HCT116 (cell line): Measurements from ENCODE around the gene CHN1. TPM values are rescaled to one million over a fixed set of nuclear protein-coding genes. Genes with fewer than 3 reads are reported as not detected.

ENCODE experiments used
- ATAC-seq: fragments of 200-7000 bp; cut with Tn5 transposase; 2 replicates; pipeline ENCODE4 v1.9.1; 2020; ENCODE audit warnings: mild to moderate bottlenecking, moderate library complexity
- BruUV-seq: library from RNA; stranded (reverse); fragments of 400-500 nt; replicated peaks from 2 replicates; lab custom pipeline; 2021; lab: Mats Ljungman, UMichigan
- CTCF ChIA-PET: fragments of 300-600 bp; sonication (Branson Sonifier 250); formaldehyde crosslinking; loops from one replicate; lab custom pipeline; 2021; ENCODE audit warnings: antibody characterized with exemption; lab: Charles Lee
- POLR2A ChIA-PET: fragments of 300-600, 350-600 bp; sonication (Branson Sonifier 250); formaldehyde crosslinking; loops from one replicate; lab custom pipeline; 2021; ENCODE audit warnings: antibody characterized with exemption; lab: Charles Lee
- RAD21 ChIA-PET, 2 experiments: fragments of 300-600 bp; sonication (Branson Sonifier 250); formaldehyde crosslinking; loops; one replicate each; lab custom pipeline; 2023; ENCODE audit warnings: low total read pairs in 2 of 2; ENCODE audit not compliant: uncharacterized antibody in 2 of 2, unreplicated experiment in 2 of 2, low non-redundant PET in 1 of 2; lab: Charles Lee
- DNase-seq: peaks from one replicate; pipeline ENCODE4 v3.0.0-alpha.2; 2010; ENCODE audit warnings: low read depth, low spot score
- H2AFZ ChIP-seq: fragments of 200-600 bp; shearing (Covaris generic), sonication (generic); 2 replicates; pipeline ENCODE4 v1.6.1; 2017; ENCODE audit warnings: low read depth, mixed run types, mixed read lengths, antibody characterized with exemption, low read length; ENCODE audit not compliant: poor library complexity, severe bottlenecking
- H3K27ac ChIP-seq: 2 replicates; pipeline ENCODE4 v1.5.1; 2012; ENCODE audit warnings: low read depth, low read length
- H3K27me3 ChIP-seq: fragments of 200-600 bp; sonication (generic); 2 replicates; pipeline ENCODE4 v1.6.1; 2016; ENCODE audit warnings: mixed run types, low read length, mixed read lengths; ENCODE audit not compliant: insufficient read depth
- H3K36me3 ChIP-seq, 2 experiments: fragments of 200-500 bp in 1 of 2; fragments of 200-600 bp in 1 of 2; sonication (Bioruptor generic) in 1 of 2; sonication (generic) in 1 of 2; 2 replicates each; pipeline versions ENCODE4 v1.5.1 to v1.6.1; 2014 to 2016; ENCODE audit warnings: low read length in 2 of 2, inconsistent platforms in 1 of 2, mixed read lengths in 1 of 2, mixed run types in 1 of 2; ENCODE audit not compliant: insufficient read depth in 2 of 2, control insufficient read depth in 1 of 2
- H3K4me1 ChIP-seq, 2 experiments: fragments of 200-600 bp in 1 of 2; sonication (generic) in 1 of 2; 2 replicates each; pipeline versions ENCODE4 v1.5.1 to v1.6.1; 2012 to 2017; ENCODE audit warnings: low read length in 2 of 2, inconsistent platforms in 1 of 2, mild to moderate bottlenecking in 1 of 2, mixed read lengths in 1 of 2, mixed run types in 1 of 2, moderate library complexity in 1 of 2; ENCODE audit not compliant: insufficient read depth in 2 of 2, control insufficient read depth in 1 of 2
- H3K4me2 ChIP-seq: fragments of 200-600 bp; sonication (generic); 2 replicates; pipeline ENCODE4 v1.6.1; 2017; ENCODE audit warnings: mixed run types, low read length, mixed read lengths
- H3K4me3 ChIP-seq, 2 experiments: fragments of 200-600 bp in 1 of 2; sonication (generic) in 1 of 2; replicated peaks in 1 of 2; 2 replicates each; pipeline ENCODE4 v1.5.1; 2011 to 2016; ENCODE audit warnings: low read length in 2 of 2, control low read depth in 1 of 2, low read depth in 1 of 2, mild to moderate bottlenecking in 1 of 2, mixed read lengths in 1 of 2, mixed run types in 1 of 2
- H3K79me2 ChIP-seq: fragments of 200-600 bp; sonication (generic); 2 replicates; pipeline ENCODE4 v1.6.1; 2017; ENCODE audit warnings: mild to moderate bottlenecking, mixed run types, low read length, moderate library complexity, mixed read lengths; ENCODE audit not compliant: insufficient read depth
- H3K9ac ChIP-seq: fragments of 200-600 bp; sonication (generic); 2 replicates; pipeline ENCODE4 v1.6.1; 2016; ENCODE audit warnings: low read length, mixed read lengths
- H3K9me2 ChIP-seq: fragments of 200-600 bp; sonication (generic), shearing (Covaris generic); 2 replicates; pipeline ENCODE4 v1.6.1; 2017; ENCODE audit warnings: mixed run types, mild to moderate bottlenecking, moderate library complexity; ENCODE audit not compliant: insufficient read depth
- H3K9me3 ChIP-seq, 2 experiments: fragments of 200-500 bp in 1 of 2; fragments of 200-600 bp in 1 of 2; sonication (Bioruptor generic) in 1 of 2; sonication (generic) in 1 of 2; 2 replicates each; pipeline ENCODE4 v1.6.1; 2014 to 2017; ENCODE audit warnings: low read length in 2 of 2, mixed read lengths in 2 of 2, inconsistent platforms in 1 of 2, low read depth in 1 of 2, mild to moderate bottlenecking in 1 of 2, mixed run types in 1 of 2, moderate library complexity in 1 of 2; ENCODE audit not compliant: control insufficient read depth in 1 of 2, insufficient read depth in 1 of 2
- H4K20me1 ChIP-seq: fragments of 200-600 bp; sonication (generic), shearing (Covaris generic); 2 replicates; pipeline ENCODE4 v1.6.1; 2017; ENCODE audit warnings: mixed run types, mild to moderate bottlenecking, moderate library complexity; ENCODE audit not compliant: insufficient read depth
- ATF3 ChIP-seq: IDR thresholded peaks from 2 replicates; pipeline ENCODE4 v1.6.1; 2012
- CBX3 ChIP-seq: IDR thresholded peaks from 2 replicates; pipeline ENCODE4 v1.6.1; 2012; ENCODE audit warnings: low read depth
- CEBPB ChIP-seq: IDR thresholded peaks from 2 replicates; pipeline ENCODE4 v1.6.1; 2012; ENCODE audit warnings: low read depth
- CTCF ChIP-seq, 3 experiments: fragments of 200-600 bp in 1 of 3; sonication (generic) in 1 of 3; IDR thresholded peaks in 2 of 3; conservative IDR thresholded peaks in 1 of 3; 2 replicates each; pipeline ENCODE4 v1.5.1; 2012 to 2017; ENCODE audit warnings: low read depth in 2 of 3, low read length in 2 of 3, antibody characterized with exemption in 1 of 3, borderline replicate concordance in 1 of 3, control low read depth in 1 of 3, mild to moderate bottlenecking in 1 of 3, mixed read lengths in 1 of 3, mixed run types in 1 of 3, moderate library complexity in 1 of 3; ENCODE audit not compliant: insufficient read depth in 1 of 3
- EGR1 ChIP-seq: IDR thresholded peaks from 2 replicates; pipeline ENCODE4 v1.6.1; 2012; ENCODE audit warnings: low read depth
- EZH2phosphoT487 ChIP-seq: fragments of 200-600 bp; IDR thresholded peaks from 2 replicates; pipeline ENCODE4 v1.6.1; 2018; ENCODE audit warnings: antibody characterized with exemption, borderline replicate concordance
- JUND ChIP-seq: IDR thresholded peaks from 2 replicates; pipeline ENCODE4 v1.6.1; 2012
- RAD21 ChIP-seq: IDR thresholded peaks from 2 replicates; pipeline ENCODE4 v1.6.1; 2012; ENCODE audit warnings: low read depth, mild to moderate bottlenecking
- SP1 ChIP-seq: IDR thresholded peaks from 2 replicates; pipeline ENCODE4 v1.6.1; 2012; ENCODE audit warnings: low read depth
- TCF7L2 ChIP-seq: IDR thresholded peaks from 2 replicates; pipeline ENCODE4 v1.7.0; 2011; ENCODE audit warnings: borderline replicate concordance, inconsistent platforms; ENCODE audit not compliant: insufficient read depth, insufficient read length; ENCODE audit errors: extremely low read depth
- YY1 ChIP-seq: IDR thresholded peaks from 2 replicates; pipeline ENCODE4 v1.6.1; 2011; ENCODE audit warnings: low read length, low read depth, moderate library complexity, mild to moderate bottlenecking; ENCODE audit not compliant: insufficient replicate concordance; ENCODE audit errors: extremely low read depth
- ZNF274 ChIP-seq: fragments of 200-500 bp; sonication (Bioruptor generic); IDR thresholded peaks from 2 replicates; pipeline ENCODE4 v1.6.1; 2014; ENCODE audit warnings: mild to moderate bottlenecking, low read depth, low read length, inconsistent platforms
- intact Hi-C: fragments of 100-400 bp; cut with micrococcal nuclease; formaldehyde crosslinking; loops from 2 replicates; pipeline ENCODE4 v1.10.0; 2022
- total RNA-seq: library from RNA; stranded (reverse); gene quantifications from one replicate; pipeline ENCODE4 v1.2.1, GENCODE V29; 2021; ENCODE audit not compliant: unreplicated experiment

CHN1 gene
- total RNA-seq, 1 experiment from 2014 or later: 3.6 TPM

- H4K20me1 ChIP-seq: no peaks in the 10 kb centered on the region
- ATAC-seq (no peak), DNase-seq (no peak)
- H3K9ac ChIP-seq: no peak overlapping the region
- no peaks in the 10 kb centered on the region for H3K36me3 ChIP-seq
- no peaks in the 10 kb centered on the region for H3K9me3 ChIP-seq
- no TSS peak for BruUV-seq
- H3K27me3 ChIP-seq: no peaks in the 10 kb centered on the region
- TF ChIP-seq YY1: no peak
- no peak for TF ChIP-seq SP1
- no peak for TF ChIP-seq EGR1
- TF ChIP-seq CTCF (IDR thresholded peaks at IDR 0.05 in 2 of 3, conservative IDR thresholded peaks at IDR 0.05 in 1 of 3; ENCODE audit: borderline replicate concordance in 1 of 3, insufficient read depth in 1 of 3, low read depth in 2 of 3, low read length in 2 of 3): no peak
- TF ChIP-seq EZH2phosphoT487: no peak
- no peak for TF ChIP-seq ZNF274
- no peak for TF ChIP-seq CBX3
- TF ChIP-seq RAD21: no peak
- TF ChIP-seq ATF3: no peak
- TF ChIP-seq JUND: no peak
- TF ChIP-seq CEBPB: no peak
- TF ChIP-seq TCF7L2: no peak
- intact Hi-C loops: no loop called here
- ChIA-PET RAD21 (no interaction called here), POLR2A (no interaction called here), CTCF (no interaction called here)
- no peak overlapping the region for H3K4me2 ChIP-seq
- no peaks in the 10 kb centered on the region for H3K79me2 ChIP-seq
- no peaks in the 10 kb centered on the region for H3K9me2 ChIP-seq
- H3K4me1 ChIP-seq: peaks cover 0 to 23% of the 10 kb centered on the region in 2 experiments; a peak in 2 of 4 replicates
- H3K27ac ChIP-seq: no peak overlapping the region
- H2AFZ ChIP-seq: no peak overlapping the region
- no peak overlapping the region for H3K4me3 ChIP-seq
Observed at GRCh38 chr2:174969091-174969734, 36.0 kb downstream of the CHN1 start.
